Loucy (cell line): ENCODE data around the gene UBE2C.

Experiments
- H2AFZ ChIP-seq: fragments of 200-600 bp; sonication (generic); 2 replicates; pipeline ENCODE4 v1.6.0; 2016; ENCODE audit warnings: antibody characterized with exemption, mild to moderate bottlenecking, low read length, moderate library complexity
- H3F3A ChIP-seq: fragments of 200-600 bp; 2 replicates; pipeline ENCODE4 v1.6.0; 2016; ENCODE audit warnings: antibody characterized with exemption, low read depth, mild to moderate bottlenecking
- H3K27me3 ChIP-seq: fragments of 200-600 bp; sonication (generic); 2 replicates; pipeline ENCODE4 v1.6.1; 2014; ENCODE audit warnings: low read length, mild to moderate bottlenecking; ENCODE audit not compliant: insufficient read depth, poor library complexity, severe bottlenecking
- H3K36me3 ChIP-seq: fragments of 200-600 bp; sonication (generic); 2 replicates; pipeline ENCODE4 v1.6.1; 2016; ENCODE audit warnings: low read length; ENCODE audit not compliant: insufficient read depth
- H3K4me1 ChIP-seq: fragments of 200-600 bp; sonication (generic); 2 replicates; pipeline ENCODE4 v1.5.1; 2014; ENCODE audit warnings: low read length, mild to moderate bottlenecking; ENCODE audit not compliant: insufficient read depth, poor library complexity, severe bottlenecking
- H3K4me2 ChIP-seq: fragments of 200-600 bp; sonication (generic); 2 replicates; pipeline ENCODE4 v1.6.0; 2014; ENCODE audit warnings: antibody characterized with exemption, low read length, low read depth, mild to moderate bottlenecking; ENCODE audit not compliant: poor library complexity, severe bottlenecking
- H3K4me3 ChIP-seq: fragments of 200-600 bp; sonication (generic); 2 replicates; pipeline ENCODE4 v1.5.1; 2014; ENCODE audit warnings: low read length, mild to moderate bottlenecking, mixed read lengths; ENCODE audit not compliant: poor library complexity, severe bottlenecking
- H3K79me2 ChIP-seq: fragments of 200-600 bp; sonication (generic); 2 replicates; pipeline ENCODE4 v1.6.1; 2014; ENCODE audit warnings: low read length; ENCODE audit not compliant: insufficient read depth
- H3K9ac ChIP-seq: fragments of 200-600 bp; sonication (generic); 2 replicates; pipeline ENCODE4 v1.6.0; 2014; ENCODE audit warnings: mild to moderate bottlenecking, low read depth, low read length, moderate library complexity; ENCODE audit not compliant: poor library complexity, severe bottlenecking
- H3K9me2 ChIP-seq: fragments of 200-600 bp; sonication (generic); replicated peaks from 2 replicates; pipeline ENCODE4 v1.6.1; 2016; ENCODE audit warnings: low read depth, low read length, mixed read lengths
- H3K9me3 ChIP-seq: fragments of 200-600 bp; sonication (generic); 2 replicates; pipeline ENCODE4 v1.6.1; 2014; ENCODE audit warnings: mild to moderate bottlenecking, antibody characterized with exemption, low read length, low read depth; ENCODE audit not compliant: insufficient read depth
- H4K20me1 ChIP-seq: fragments of 200-600 bp; sonication (generic); 2 replicates; pipeline ENCODE4 v1.6.0; 2014; ENCODE audit warnings: antibody characterized with exemption, low read length, mild to moderate bottlenecking; ENCODE audit not compliant: insufficient read depth, poor library complexity, severe bottlenecking
- EZH2phosphoT487 ChIP-seq: fragments of 200-600 bp; IDR thresholded peaks from 2 replicates; pipeline ENCODE4 v1.6.1; 2018; ENCODE audit warnings: antibody characterized with exemption, mild to moderate bottlenecking, moderate library complexity, borderline replicate concordance
- TF ChIP-seq, protein P1 (sequence below): fragments of 200-600 bp; sonication (generic); conservative IDR thresholded peaks from 2 replicates; pipeline ENCODE4 v1.5.1; 2014; ENCODE audit warnings: mild to moderate bottlenecking, antibody characterized with exemption, low read length

The UBE2C gene

DNA sequence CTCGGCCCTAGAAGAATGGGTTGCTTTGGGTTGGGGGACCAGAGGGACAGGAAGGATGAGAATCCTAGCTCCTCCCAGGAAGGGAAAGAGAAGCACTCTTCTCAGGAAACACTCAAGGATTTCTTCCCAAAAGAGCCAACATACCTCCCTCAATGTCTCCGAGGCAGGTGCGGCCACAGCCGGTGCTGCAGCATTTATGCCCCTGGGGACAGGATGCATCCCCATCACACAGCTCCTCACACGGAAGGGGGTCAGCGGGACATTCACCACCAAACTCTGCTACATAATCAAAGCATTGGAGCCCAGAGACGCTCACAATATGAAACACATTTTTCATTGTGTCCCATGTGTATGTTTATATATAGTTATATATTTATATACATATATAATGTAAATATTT is 35.5 kb upstream of the UBE2C start:
- Histone ChIP-seq H3K4me3 (no peak overlapping the region), H3K4me1 (no peaks in the 10 kb centered on the region), H3K27me3 (no peaks in the 10 kb centered on the region), H3K9ac (no peak overlapping the region), H3K36me3 (no peaks in the 10 kb centered on the region), H3F3A (no peaks in the 10 kb centered on the region), H3K9me3 (no peaks in the 10 kb centered on the region), H3K79me2 (no peaks in the 10 kb centered on the region), H3K9me2 (no peaks in the 10 kb centered on the region), H4K20me1 (no peaks in the 10 kb centered on the region), H2AFZ (no peak overlapping the region), H3K4me2 (no peak overlapping the region)
- no peak for TF ChIP-seq EZH2phosphoT487
- TF ChIP-seq, protein P1, sequence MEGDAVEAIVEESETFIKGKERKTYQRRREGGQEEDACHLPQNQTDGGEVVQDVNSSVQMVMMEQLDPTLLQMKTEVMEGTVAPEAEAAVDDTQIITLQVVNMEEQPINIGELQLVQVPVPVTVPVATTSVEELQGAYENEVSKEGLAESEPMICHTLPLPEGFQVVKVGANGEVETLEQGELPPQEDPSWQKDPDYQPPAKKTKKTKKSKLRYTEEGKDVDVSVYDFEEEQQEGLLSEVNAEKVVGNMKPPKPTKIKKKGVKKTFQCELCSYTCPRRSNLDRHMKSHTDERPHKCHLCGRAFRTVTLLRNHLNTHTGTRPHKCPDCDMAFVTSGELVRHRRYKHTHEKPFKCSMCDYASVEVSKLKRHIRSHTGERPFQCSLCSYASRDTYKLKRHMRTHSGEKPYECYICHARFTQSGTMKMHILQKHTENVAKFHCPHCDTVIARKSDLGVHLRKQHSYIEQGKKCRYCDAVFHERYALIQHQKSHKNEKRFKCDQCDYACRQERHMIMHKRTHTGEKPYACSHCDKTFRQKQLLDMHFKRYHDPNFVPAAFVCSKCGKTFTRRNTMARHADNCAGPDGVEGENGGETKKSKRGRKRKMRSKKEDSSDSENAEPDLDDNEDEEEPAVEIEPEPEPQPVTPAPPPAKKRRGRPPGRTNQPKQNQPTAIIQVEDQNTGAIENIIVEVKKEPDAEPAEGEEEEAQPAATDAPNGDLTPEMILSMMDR, result no peak

DNA sequence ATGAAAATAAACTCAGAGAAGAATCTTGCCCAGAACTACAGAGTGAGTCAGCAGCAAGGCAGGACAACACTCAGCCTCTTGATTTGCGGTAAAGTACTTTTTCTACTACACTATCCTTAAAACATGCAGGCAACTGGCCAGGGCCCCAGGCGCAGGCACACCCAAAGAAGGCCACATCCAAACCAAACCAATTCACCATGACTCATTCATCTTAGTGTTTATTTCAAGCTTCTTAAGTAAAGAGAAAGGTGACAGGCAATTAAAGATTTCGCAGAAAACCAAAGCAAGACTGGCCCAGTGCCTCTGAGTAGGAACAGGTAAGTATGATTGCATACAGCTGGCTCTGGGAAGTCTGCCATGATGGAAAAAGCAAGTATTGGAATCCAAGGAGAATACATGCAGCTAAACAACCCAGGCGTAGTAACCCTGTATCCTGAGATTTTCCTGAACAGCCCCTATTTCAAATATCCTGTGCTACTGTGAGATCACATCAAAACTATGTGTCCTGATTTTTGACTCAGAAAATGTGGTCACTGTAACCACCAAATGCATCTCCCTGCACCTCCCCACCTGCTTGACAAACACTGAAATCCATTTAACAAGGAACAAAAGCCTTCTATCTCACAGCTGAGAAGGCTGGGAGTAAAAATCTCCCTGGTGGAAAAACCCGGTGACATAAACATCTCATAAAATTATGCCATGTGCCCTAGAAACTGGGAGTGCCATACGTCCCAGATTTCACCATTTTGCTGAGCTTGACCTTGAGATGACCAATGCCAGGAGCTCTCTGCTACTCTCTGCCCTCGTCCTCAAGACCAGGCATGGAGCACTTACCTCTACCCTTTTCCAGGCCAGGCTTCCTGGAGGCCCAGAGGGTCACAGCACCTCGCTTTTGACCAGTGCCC is 33.2 kb upstream of the UBE2C start:
- no peaks in the 10 kb centered on the region for H3F3A ChIP-seq
- H3K4me2 ChIP-seq, result no peak overlapping the region
- no peaks in the 10 kb centered on the region for H3K79me2 ChIP-seq
- no peaks in the 10 kb centered on the region for H3K27me3 ChIP-seq
- H3K4me1 ChIP-seq, result peaks cover 4% of the 10 kb centered on the region
- no peaks in the 10 kb centered on the region for H3K9me2 ChIP-seq
- H3K9ac ChIP-seq, result no peak overlapping the region
- no peaks in the 10 kb centered on the region for H4K20me1 ChIP-seq
- H2AFZ ChIP-seq, result no peak overlapping the region
- H3K9me3 ChIP-seq, result no peaks in the 10 kb centered on the region
- no peak overlapping the region for H3K4me3 ChIP-seq
- H3K36me3 ChIP-seq, result no peaks in the 10 kb centered on the region
- TF ChIP-seq EZH2phosphoT487, result no peak
- TF ChIP-seq, protein P1, result no peak

DNA sequence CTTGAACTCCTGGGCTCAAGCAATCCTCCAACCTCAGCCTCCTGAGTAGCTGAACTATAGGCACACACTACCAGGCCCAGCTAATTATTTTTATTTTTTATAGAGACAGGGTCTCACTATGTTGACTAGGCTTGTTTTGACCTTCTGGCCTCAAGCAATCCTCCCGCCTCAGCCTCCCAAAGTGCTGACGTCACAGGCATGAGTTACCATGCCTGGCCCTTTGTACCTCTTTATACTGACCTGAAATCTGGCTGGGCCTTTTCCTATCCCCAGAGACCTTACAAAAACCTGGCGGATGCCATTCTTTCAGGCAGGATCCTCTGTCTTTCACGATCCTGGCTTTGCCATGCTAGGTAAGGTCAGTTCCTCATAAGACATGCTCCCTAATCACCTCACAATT is 32.3 kb upstream of the UBE2C start:
- peaks cover 4% of the 10 kb centered on the region for H3K4me1 ChIP-seq
- H3K79me2 ChIP-seq, result no peaks in the 10 kb centered on the region
- H3K4me2 ChIP-seq, result no peak overlapping the region
- no peak overlapping the region for H3K4me3 ChIP-seq
- no peaks in the 10 kb centered on the region for H3K27me3 ChIP-seq
- no peak overlapping the region for H2AFZ ChIP-seq
- TF ChIP-seq, protein P1, result no peak
- TF ChIP-seq EZH2phosphoT487, result no peak
- no peaks in the 10 kb centered on the region for H3K9me3 ChIP-seq
- no peak overlapping the region for H3K9ac ChIP-seq
- no peaks in the 10 kb centered on the region for H3F3A ChIP-seq
- H3K9me2 ChIP-seq, result no peaks in the 10 kb centered on the region
- no peaks in the 10 kb centered on the region for H3K36me3 ChIP-seq
- H4K20me1 ChIP-seq, result no peaks in the 10 kb centered on the region
